GM20431 (cell line): ENCODE measurements around the gene IL17RD.

ENCODE experiments used
- in situ Hi-C: fragments of 300-500 bp; cut with MseI, MboI; formaldehyde crosslinking; loops from one replicate; pipeline ENCODE4 v1.15.0; 2020; ENCODE audit warnings: low sequenced_read_pairs; ENCODE audit not compliant: unreplicated experiment

IL17RD gene

GRCh38 chr3:57076422-57076951 lies 88.7 kb downstream of the IL17RD start:
- in situ Hi-C loops, result no loop called here

DNA sequence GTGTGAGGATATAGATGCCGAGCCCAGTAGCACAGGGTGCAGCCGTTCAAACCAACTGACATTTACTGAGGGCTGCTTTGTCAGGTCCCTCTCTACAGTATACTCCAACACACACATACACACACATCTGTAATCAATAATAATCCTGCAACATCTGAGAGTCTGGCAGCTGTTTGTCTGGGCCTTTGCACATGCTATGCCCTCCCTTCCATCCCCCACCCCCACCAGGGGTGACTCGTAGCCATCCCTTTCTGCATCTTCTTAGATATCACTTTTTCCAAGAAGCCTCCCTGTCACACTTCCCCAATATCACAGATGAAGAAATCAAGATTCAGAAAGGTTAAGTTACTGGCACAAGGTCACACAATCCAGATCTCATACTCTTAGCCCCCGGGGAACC lies 91.0 kb downstream of the IL17RD start:
- in situ Hi-C loops, result no loop called here

DNA sequence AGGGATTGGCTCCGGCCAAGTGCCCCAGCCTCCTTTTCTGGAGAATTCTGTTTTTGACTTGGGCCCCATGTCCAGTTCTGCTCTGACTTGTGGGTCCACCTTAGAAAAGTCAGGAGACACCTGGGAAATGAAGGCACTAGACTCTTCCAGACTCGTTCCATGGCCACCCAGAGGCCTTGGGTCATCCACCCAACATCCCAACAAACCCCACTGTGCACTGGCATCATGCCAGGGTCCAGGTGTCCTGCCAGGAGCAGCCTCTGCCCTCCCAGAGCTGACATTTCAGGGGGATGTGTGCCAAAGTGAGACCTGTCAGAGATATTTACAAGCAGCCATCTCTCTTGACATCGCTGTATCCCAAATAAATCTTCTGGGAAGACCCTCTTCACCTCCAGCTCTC lies 91.5 kb downstream of the IL17RD start:
- in situ Hi-C loops, result no loop called here

DNA sequence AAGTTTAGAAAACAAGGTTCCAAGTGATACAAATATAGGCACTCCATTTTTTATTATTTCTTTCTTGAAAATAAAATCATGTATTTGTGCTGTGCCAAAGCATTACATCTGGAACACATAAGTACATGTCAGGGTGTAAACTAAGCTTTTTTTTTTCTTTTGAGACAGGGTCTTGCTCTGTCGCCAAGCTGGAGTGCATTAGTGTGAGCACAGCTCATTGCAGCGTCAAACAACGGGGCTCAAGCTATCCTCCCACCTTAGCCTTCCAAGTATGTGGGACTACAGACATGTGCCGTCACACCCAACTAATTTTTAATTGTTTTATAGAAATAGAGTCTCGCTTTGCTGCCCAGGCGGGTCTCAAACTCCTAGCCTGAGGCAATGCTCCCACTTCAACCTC lies 95.7 kb downstream of the IL17RD start:
- in situ Hi-C loops, result no loop called here

GRCh38 chr3:57068437-57069089 lies 96.6 kb downstream of the IL17RD start:
- in situ Hi-C loops, result no loop called here

DNA sequence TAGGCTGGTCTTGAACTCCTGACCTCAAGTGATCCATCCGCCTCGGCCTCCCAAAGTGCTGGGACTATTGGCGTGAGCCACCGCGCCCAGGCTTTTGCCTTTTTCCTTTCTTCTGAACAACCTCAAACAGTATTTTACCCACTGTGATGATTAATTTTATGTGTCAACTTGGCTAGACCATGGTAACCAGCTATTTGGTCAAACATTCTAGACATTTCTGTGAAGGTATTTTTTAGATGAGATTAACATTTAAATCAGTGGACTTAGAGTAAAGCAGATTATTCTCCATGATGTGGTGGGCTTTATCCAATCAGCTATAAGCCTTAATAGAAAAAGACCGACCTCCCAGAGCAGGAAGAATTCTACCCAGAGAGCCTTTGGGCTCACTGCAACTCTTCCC lies 98.7 kb downstream of the IL17RD start:
- in situ Hi-C loops, result no loop called here

GRCh38 chr3:57065588-57065987 lies 99.6 kb downstream of the IL17RD start:
- in situ Hi-C loops, result no loop called here

DNA sequence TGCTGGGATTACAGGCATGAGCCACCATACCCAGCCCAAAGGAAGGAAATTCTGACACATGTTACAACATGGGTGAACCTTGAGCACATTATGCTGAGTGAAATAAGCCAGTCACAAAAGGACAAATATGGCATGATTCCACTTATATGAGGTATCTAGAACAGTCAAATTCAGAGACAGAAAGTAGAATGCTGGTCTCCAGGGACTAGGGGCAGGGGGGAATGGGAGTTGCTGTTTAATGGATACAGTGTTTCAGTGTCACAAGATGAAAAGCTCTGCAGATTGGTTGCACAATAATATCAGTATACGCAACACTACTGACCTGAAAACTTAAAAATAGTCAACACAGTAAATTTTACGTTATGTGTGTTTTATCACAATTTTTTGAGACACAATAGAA lies 100.6 kb downstream of the IL17RD start:
- in situ Hi-C loops, result no loop called here

DNA sequence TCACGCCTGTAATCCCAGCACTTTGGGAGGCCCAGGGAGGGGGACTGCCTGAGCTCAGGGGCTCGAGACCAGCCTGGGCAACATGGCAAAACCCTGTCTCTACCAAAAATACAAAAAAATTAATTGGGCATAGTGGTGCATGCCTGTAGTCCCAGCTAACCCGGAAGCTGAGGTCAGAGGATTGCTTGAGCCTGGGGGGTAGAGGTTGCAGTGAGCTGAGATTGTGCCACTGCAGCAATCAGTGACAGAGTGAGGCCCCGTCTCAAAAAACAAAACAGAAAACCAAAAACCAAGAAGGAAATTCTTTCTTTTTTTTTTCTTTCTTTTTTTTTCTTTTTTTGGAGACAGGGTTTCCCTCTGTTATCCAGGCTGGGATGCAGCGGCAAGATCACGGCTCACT lies 101.2 kb downstream of the IL17RD start:
- in situ Hi-C loops, result no loop called here

- in situ Hi-C loops, result no loop called here
Measured at GRCh38 chr3:57063032-57063431, 102.1 kb downstream of the IL17RD start.

DNA sequence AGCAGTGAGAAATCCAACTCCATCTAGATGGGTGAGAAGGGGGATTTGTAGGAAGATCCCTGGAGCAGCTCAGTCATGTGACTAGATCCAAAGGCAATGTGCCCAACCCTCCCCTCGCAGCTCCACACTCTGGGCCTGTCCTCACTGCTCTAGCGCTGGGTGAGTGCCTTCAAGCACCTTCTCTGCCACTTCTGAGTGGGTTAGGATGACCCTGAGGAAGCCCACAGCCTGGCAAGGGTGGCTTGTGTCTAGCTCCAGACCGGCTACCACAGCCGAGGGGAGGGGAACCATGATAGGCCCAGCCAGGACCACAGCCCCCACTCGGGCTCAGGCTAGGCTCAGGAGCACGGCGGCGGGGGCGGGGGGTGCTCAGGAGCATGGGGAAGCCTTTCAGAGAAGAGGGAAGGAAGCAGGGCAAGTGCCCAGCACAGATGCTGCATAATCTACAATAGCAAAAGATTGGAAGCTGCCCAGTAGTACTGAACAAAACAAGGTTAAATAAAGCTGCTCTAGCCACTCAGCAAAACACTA lies 103.0 kb downstream of the IL17RD start:
- in situ Hi-C loops, result no loop called here

DNA sequence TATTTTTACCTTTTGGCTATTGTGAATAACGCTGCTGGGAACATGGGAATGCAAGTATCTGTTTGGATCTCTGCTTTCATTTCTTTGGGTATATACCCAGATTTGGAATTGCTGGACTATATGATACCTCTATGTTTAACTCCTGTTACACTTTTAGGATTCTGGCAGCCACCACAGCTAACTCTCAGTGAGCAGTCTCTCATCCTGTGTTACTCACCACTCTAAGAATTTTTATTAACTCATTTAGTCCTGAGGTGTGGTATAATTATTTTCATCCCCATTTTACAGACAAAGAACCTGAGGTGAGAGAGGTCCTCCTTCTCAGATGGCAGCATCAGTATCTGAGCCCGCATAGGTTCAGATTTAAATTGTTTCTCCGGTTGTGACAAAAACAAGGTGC lies 103.6 kb downstream of the IL17RD start:
- in situ Hi-C loops, result no loop called here

DNA sequence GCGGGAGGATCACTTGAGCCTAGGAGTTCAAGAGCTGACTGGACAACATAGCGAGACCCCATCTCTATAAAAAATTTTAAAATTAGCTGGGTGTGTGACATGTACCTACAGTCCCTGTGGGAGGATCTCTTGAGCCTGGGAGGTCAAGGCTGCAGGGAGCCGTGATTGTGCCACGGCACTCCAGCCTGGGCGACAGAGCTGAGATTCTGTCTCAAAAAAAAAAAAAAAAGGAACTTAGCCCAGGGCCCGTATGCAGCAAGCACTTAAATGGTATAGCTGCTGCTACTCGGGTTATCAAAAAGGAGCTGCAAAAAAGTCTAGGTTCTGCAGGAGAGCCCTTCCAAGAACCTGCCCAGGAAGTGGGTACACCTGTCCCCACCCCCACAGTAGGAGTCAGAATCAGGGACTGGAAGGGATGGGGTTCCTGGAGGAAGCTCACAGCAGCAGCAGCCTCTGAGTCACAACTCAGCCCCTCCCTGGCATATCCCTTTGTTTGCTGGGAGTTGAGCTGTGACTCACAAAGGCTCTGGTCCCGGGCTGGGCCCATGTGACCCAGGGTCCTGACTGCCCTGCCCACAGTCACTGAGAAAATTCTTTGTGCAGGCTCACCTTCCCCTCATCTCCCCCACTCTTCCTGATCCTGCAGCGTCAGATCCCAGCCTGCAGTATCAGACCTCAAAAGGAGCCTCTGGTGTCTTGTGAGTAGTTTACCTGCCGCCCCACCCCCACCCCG lies 104.9 kb downstream of the IL17RD start, which contains the start of gene SPATA12:
SPATA12 (plus strand) TSS at position 576 of the 733 bp plus-strand sequence. CDS start 13,031 bp downstream, outside the sequence.
- in situ Hi-C loops, result no loop called here

GRCh38 chr3:57059411-57059810 lies 105.7 kb downstream of the IL17RD start:
- in situ Hi-C loops, result no loop called here

- in situ Hi-C loops, result no loop called here
Measured at GRCh38 chr3:57057351-57057750, 107.8 kb downstream of the IL17RD start.

- in situ Hi-C loops, result no loop called here
Measured at GRCh38 chr3:57053122-57053521, 112.0 kb downstream of the IL17RD start.

DNA sequence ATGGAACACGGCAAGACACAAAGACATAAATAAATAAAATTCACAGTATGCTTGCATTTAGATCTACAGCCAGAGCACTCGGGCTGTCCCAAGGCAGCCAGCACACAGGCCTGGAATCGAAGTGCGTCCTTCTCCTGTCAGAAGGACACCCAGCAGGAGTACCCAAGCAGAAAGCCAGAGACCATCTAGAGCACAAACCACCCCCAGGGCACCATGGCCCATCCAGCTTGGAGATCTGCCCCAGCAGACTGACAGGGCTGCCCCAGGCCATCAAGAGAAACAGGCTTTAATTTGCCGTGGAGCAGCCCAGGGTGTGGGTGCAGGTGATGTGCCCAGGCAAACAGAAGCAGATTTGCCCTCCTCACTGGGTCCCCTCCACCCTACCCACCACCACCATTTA lies 112.5 kb downstream of the IL17RD start:
- in situ Hi-C loops, result no loop called here

- in situ Hi-C loops, result no loop called here
Measured at GRCh38 chr3:57048728-57049127, 116.4 kb downstream of the IL17RD start.

DNA sequence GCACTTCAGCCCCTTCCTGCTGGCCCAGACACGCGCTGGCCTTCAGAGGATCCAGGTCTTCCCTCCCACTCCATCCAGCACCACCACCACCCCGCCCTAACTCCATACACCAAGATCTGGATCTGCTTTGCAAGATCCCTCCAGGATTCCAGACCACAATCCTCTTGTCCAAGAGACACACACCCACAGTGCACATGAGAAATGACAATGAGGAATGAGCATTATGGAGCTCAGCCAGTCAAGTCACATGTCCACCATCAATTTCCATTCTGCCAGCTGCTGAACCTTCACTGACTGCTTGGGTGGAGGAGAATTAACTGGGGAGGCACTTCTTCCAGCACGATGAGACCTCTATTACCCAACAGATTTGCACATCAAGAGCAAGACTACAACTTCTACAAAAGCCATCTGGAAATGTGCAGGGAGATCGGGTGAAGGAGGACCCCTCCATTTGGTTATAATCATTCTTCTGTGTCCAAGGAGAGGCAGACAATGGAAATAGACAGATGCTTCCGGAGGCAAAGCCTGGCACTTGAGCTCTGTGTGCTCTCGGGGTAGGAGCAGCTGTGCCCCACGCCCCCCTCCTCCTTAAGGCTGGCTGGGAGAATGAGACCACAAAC lies 117.0 kb downstream of the IL17RD start:
- in situ Hi-C loops, result no loop called here

GRCh38 chr3:57046101-57046765 lies 118.9 kb downstream of the IL17RD start:
- in situ Hi-C loops, result no loop called here
